Thyroid gland (tissue), 4 donors: ENCODE measurements around the gene USP32.
"Not testable (repeated sequence)": the region's sequence is repeated elsewhere in the genome, so short reads cannot be mapped to it uniquely, and the experiment has no call there.

Source experiments
- CTCF ChIP-seq, 6 experiments: fragments of 200-600 bp in 3 of 6; fragments of 450-650 bp in 3 of 6; sonication (generic) in 3 of 6; IDR thresholded peaks; one replicate each; pipeline ENCODE4 v1.5.1; 2016 to 2019; ENCODE audit warnings: antibody characterized with exemption in 6 of 6, mild to moderate bottlenecking in 2 of 6, inconsistent platforms in 1 of 6, moderate library complexity in 1 of 6
- POLR2A ChIP-seq, 2 donors: fragments of 450-650 bp; IDR thresholded peaks; one replicate each; pipeline ENCODE4 v1.6.1; 2017; ENCODE audit warnings: antibody characterized with exemption in 2 of 2, mild to moderate bottlenecking in 2 of 2, moderate library complexity in 1 of 2

GRCh38 chr17:60174767-60175166 is 217.2 kb downstream of the USP32 start:
- peak in 1 of 6 experiments; percentile 18 for TF ChIP-seq CTCF (IDR thresholded peaks at IDR 0.05)
- TF ChIP-seq POLR2A (IDR thresholded peaks at IDR 0.05) = not testable (repeated sequence)
